Germinal center (tissue), 1 donor: ENCODE data around the gene PLA2G2D.

Source experiments
- DNase-seq: peaks from one replicate; pipeline ENCODE4 v3.0.0; 2012; ENCODE audit warnings: mixed read lengths, low spot score

PLA2G2D gene

DNA sequence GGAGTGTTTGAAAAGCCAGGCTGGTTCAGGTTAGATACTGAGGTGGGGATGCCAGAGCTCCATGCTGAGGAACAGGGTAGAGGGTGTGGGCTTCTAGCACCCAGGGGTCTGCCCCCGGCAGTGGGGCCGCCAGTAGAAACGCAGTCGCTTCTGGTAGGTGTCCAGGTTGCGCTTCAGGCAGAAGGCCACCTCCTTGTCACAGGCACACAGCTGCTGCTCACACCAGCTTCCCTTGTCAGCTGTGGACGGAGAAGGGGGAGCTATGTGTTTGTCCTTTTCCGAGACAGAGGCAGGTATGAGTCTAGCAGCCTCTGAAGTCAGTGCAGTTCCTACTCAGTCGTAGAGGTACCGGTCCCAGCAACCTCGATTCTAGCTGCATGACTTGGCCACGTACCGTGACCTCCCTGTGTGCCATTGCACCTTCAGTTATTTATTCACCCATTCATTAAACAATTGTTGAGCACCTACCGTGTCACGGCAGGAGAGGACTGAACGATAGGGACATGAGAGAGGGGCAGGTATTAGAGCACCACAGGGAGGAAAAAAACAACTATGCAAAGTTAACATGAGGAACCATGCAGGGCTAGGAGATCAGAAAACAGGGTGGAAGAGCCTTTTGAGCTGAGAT, 5.2 kb downstream of the PLA2G2D start:
- DNase-seq, result no peak

DNA sequence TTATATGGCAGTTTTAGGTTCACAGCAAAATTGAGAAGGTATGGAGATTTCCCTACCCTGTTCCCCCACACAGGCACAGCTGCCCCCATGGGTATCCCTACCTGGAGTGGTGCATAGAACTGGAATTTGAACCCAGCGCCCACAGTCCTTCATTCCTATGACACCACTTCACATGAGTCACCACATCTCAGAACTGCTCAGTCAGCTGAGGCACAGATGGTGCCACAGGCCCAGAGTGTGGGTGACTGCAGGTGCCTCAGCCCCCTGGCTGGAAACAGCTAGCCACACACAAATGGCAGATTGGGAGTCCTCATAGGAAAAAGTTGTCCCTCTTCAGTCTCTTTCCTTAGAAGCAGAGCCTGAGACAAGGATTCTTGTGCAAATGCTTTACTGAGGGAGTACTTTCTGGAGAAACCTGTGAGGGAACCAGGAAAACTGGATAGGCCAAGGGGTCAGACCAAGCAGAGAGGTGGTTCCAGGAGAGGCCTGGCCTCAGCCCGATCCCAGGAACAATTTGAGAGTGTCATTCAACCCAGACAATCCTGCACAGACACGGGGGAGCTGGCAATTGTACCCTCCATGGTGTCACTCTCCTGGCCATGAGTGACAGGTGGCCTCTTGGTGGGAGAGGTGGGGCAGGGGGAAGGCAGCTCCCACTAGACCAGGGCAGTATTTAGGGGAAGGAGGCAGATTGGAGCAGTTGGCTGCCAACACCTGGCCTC, 6.9 kb downstream of the PLA2G2D start:
- no peak for DNase-seq

DNA sequence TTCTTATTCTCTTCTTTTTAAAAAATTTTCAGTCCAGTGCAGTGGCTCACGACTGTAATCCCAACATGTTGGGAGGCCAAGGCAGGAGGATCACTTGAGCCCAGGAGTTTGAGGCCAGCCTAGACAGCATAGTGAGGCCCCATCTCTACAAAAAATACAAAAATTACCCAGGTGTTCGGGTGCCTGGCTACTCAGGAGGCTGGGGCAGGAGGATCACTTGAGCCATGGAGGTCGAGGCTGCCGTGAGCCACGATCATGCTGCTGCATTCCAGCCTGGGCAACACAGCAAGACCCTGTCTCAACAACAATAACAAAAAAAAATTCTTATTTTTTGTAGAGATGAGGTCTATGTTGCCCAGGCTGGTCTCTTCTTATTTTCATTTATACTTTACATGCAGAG, 7.9 kb downstream of the PLA2G2D start:
- DNase-seq, result no peak

DNA sequence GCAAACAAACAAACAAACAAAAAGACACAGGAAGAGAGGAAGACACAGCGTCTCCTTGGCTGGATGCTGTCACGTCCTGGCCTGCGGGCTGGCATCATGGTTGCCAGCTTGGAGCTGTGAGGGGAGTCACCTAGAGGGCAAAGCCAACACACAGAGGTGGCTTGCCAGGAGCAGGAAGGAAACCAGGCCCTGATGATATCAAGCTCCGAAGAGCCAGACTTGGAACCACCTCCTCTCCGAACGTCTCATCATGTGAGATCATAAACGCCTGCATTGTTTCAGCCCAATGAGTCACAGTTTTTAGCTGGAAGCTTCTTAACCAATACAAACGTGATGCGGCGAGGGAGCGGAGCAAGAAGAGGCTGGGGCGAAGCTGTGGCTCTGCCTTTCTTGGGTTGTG, 8.7 kb downstream of the PLA2G2D start:
- no peak for DNase-seq

DNA sequence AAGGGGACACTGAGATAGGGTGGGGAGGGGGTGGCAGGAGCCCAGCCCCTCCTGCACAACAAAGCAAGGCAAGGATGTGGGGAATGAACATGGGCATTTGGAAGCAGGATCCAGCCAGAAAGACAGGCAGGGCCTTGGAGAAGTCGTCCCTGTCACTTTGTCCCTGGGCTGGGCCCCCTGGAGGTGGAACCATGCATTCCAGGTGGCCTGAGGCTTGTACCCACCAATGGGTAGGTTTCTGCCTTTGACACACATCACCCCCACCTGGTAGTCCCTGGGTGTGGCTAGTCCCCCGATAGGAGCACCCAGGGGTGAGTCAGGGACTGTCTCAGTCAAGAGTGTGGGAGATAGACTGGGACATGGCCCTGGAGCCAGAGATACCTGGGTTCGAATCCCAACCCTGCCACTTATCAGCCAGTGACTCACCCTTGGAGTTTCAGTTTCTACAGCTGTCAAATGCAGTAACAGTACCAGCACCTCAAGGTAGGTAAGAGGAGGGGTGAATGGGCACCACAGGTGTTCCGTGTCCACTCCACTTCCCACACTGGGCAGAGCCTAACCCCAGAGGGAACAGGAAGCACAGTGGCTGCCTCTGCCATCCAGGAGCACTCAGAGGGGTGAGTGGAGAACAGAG, 10.0 kb downstream of the PLA2G2D start:
- DNase-seq, result no peak

DNA sequence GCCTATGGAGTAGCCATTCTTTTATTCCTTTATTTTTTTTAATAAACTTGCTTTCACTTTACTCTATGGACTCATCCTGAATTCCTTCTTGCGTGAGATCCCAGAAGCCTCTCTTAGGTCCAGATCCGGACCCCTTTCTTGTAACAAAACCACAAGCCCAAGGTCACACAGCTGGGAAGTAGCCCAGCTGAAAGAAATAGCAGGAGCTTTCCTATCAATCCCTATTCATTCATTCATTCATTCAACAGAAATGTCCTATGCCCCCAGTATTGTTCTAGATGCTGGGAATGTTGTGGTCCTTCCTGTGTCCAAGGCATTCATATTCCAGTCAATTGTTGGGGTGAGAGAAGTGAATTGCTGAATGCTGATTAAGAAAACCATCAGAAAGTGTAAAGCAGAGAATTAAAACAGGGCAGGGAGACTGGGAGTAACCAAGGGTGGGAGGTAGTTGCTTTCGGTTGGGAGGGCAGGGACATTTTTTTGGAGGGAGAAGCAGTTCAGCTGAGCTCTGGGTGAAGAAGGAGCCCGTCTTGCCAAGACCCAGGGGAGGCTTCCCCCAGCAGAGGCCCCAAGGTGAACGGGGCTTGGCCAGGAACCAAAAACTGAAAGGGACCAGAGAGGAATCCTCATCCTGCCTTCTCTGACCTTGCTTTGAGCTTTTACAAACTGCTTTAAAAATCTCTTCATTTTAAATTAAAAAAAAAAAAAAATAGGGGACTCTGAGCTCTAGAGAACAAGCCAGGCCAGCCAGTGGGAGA, 10.8 kb downstream of the PLA2G2D start:
- DNase-seq, result no peak

DNA sequence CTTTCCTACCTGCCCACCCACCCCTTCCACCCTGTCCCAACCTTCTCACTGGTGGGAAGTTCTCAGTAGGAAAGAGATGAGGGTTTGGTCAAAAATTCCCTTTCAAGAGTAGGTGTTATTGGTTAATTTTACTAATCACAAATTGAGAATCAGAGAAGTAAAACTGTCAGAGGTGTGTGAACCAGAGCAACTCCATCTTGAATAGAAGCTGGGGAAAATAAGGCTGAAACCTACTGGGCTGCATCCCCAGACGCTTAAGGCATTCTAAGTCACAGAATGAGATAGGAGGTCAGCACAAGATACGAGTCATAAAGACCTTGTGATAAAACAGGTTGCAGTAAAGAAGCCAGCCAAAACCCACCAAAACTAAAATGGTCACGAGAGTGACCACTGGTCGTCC, 11.5 kb downstream of the PLA2G2D start:
- DNase-seq, result no peak

DNA sequence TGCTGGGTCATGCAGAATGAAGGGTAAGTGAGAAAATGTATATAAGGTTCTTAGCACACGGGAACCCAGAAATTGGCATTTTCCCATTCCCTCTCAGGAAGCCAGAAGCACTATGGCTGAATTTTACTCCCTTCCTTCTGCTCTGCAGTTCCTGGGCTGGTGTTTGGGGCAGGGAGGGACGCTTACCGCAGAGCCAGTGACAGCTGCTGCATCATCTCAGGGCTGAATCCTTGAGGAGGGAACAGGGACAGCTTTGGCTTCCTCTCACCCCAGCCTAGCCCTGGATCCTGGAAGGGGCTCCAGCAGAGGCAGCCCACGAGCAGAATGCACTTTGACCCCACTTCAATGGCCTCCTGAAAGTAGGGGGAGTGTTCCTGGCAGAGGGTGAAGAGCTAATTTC, 12.0 kb downstream of the PLA2G2D start:
- no peak for DNase-seq

DNA sequence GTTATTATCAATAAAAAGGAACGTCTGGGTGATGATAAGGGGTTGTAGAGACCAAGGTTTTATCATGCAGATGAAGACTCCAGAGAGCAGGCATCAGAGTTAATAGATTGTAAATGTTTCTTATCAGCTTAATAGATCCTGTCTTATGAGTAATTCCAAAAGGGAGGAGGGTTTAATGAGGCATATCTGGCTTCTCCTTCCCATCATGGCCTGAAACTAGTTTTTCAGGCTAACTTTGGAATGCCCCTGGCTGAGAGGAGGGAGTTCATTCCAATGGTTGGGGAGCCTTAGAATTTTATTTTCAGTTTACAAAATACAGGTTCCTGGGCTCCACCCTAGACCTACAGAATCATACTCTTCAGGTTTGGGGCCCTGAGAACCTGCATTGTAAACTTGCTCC, 13.5 kb downstream of the PLA2G2D start:
- DNase-seq, result no peak

DNA sequence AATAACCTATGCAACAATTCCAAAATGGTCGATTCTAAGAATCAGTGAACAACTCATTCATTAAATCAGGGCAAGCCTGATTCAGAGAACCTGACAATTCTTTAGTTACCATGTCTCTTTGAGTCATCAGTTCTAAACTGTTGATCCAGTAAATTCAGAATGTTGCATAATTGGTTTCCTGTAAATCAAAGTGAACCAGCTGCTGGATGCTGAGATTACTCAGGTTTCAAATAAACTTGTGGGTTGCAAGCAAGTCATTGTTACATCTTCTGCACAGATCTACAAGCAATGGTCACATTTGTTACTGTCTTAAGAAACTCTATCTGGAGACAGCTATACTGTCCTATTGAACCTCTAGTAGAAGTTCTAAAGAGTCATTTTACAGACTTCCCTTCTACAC, 16.5 kb downstream of the PLA2G2D start:
- no peak for DNase-seq

DNA sequence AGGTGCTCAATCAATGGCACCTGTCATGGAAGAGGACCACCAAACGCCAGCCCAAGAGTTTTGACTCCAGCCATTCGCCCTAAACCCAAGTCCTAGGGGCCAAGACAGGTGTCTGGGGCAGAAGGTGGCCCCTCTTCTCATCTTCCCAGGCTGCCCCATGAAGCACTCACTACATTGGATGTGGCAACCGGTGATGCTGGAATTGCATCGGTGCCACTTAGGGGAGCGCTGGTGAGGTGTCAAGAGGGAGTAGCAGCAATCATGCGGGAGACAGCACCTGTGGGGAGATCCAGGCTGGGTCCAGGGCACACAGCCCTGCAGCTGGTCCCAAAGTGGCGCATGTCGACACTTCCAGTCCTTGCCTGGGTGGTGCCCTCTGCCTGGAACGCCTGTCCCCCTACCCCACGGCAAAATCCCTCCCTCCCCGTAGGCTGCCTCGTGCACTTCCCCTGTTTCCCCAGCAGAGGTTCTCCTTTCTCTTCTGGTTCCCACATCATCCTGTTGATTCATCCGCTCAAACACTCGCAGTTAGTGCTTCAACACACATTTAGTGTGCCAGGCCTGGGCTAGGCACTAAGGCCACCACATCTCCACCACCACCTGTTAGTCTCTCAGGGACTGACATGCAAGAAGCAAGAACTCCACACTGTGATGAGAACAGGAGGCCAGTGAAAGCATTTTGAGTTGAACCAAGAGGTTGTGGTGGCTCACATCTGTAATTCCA, 18.5 kb downstream of the PLA2G2D start:
- peak; percentile 56 for DNase-seq

DNA sequence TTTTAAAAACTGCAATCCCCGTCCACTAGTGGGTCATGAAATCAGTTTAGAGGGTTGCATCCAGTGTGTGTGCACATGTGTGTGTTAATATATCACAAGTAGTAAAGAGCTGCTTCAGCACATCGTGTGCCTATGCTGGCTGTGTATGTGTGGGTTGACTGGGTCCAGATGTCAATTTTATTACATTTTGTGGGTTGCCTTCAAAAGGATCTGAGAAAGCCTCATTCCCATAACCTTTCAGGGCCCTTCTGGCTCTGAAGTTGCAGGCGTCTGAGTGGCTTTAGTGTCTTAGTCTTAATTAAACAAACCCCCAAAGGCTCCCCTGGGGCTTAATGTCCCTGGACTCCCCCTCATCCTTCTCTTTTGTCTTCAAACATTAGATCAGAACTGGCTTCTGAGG, 19.8 kb downstream of the PLA2G2D start:
- DNase-seq, result no peak

DNA sequence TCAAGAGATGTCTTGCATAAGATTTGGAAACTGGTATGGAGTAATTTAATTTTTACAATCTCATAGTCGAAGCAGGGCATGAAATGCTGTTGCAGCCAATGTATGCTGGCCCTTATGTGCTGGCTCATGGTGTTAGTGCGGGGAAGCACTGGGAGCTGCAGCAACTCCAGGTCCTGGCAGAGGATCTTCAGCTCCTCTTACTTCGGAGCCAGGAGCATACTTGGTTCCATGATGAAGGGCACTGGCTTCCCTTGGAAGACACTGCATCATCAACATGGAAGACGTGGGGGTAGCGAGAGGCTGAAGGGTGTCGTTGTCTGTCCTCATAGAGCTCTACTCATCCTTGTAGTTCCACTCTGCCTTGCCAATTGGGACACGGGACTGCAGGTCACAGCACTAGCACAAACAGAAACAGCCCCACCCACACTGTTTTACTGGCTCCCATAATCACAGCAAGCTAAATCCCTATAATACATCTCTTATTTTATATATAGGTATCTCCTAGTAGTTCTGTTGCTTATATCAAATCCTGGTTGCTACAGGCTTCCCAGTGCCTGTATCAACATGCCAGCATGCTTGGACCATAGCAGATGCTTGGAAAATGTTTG, 22.4 kb downstream of the PLA2G2D start:
- no peak for DNase-seq

DNA sequence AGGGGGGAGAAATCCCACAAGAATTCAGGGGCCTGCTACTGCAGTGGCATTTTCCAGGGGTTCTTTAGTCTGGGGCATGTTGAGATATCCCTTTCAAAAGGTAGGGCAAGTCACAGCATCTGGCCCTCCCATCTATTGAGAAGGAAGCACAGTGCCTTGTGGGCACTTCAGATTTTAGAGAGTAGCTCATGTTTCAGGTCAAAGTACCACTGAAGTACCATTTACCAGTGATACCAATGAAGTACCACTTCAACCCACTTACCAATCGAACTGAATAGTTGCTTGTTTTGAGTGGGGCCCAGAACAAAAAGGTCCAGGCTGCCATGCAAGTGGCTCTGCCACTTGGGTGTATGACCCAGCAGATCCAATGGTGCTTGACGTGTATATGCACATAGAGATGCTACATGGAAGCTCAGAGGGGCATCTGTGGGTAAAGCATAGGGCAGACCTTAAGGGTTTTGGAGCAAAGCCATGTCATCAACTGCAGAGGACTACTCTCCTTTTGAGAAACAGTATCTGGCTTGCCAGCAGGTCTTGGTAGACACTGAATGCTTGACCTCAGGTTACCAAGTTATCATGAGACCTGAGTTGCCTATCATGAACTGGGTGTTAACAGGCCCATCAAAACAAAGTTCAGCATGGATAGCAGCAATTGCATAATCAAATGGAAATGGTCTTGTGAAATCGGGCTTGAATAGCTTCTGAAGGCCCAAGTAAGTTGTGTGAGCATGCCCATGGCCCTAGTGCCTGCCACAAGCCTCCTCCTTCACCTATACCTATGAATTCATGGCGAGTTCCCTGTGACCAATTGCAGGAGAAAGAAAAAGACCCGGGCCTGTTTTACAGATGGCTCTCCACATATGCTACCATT, 23.5 kb downstream of the PLA2G2D start:
- DNase-seq, result no peak

DNA sequence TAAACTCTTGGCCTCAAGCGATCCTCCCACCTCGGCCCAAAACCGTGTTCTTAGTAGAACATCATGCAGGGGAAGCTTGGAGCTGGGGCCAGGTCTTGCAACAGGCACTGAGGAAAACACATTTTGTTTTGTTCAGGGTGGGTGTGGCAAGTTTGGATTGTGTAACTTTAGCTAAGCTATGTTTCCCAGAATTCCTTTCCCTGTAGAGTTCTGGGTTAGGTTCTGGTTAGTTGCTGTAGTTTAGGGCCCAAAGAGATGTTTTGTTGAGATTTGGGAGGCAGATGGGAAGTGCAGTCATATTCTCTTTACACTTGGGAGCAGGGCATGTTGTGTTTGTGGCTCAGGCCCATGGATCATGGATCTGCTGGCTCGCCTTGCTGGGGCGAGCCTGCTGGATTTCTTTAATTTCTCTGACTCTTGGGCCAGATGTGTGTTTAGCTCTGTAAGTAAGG, 25.4 kb downstream of the PLA2G2D start:
- DNase-seq, result no peak

DNA sequence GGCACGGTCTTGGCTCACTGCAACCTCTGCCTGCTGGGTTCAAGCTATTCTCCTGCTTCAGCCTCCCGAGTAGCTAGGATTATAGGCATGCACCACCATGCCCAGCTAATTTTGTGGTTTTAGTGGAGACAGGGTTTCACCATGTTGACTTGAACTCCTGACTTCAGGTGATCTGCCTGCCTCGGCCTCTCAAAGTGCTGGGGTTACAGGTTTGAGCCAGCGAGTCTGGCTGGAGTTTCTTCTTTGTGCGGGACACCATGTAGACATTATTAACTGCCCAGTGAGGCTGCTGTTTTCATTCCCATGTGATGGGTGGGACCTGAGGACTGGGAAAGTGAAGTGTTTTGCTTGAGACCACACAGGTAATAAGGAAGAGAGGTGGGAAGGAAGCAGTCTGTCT, 26.0 kb downstream of the PLA2G2D start:
- DNase-seq, result no peak

DNA sequence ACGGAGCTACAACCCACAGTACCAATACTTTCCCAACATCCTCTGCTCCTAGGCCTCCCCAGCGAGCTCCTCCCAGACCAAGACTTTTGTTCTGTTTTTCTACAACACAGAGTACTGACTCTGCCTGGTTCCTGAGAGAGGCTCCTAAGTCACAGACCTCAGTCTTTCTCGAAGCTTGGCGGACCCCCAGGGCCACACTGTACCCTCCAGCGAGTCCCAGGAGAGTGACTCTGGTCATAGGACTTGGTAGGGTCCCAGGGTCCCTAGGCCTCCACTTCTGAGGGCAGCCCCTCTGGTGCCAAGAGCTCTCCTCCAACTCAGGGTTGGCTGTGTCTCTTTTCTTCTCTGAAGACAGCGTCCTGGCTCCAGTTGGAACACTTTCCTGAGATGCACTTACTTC, 28.7 kb downstream of the PLA2G2D start:
- no peak for DNase-seq

DNA sequence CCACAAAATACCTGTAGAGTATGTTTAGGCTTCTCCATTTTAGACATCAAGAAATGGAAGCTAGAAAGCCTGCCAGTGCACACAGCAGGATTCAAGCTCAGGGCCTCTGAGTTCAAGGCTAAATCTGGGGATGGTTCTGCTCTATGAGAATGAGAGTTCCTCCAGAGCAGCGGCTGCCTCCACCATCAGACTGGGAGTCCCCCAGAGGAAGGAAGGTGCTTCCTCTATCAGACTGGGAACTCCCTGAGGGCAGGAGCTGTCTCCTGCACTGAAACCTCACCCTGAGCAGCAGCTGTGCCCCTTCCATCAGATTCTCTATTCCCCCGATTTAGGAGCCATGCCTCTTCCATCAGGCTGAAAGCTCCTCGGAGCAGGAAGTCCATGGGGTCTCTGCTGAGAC, 29.2 kb downstream of the PLA2G2D start:
- DNase-seq, result no peak

DNA sequence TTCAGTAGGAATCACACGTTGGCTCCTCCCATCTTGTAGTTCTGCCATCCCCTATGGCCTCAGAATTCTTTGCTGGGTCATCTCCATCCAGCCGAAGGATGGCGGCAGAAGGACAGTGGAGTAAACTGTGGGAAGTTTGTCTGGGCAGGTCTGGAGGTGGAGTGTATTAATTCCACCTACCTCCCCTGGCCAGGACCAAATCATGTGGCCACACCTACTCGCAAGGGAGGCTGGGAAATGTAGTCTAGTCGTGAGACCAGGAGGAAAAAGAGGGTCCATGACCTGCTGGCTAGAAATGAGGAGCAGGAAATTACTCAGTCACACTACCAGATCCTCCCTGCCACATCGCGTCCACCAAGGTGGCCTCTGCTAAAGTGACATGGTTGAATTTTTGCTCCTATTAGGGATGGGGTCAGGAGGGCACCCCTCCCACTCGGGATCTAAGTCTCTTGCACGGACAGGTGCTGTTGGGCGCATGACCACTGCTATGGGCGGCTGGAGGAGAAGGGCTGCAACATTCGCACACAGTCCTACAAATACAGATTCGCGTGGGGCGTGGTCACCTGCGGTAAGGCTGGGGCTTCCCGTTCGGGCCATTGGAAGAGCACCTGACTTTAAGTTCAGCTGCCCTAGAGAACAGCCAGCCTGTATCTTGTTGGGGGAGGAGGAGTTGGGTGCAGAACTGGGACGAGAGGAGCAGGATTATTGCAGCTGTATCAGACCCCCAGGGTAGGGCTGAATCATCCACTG, 29.8 kb downstream of the PLA2G2D start:
- no peak for DNase-seq

DNA sequence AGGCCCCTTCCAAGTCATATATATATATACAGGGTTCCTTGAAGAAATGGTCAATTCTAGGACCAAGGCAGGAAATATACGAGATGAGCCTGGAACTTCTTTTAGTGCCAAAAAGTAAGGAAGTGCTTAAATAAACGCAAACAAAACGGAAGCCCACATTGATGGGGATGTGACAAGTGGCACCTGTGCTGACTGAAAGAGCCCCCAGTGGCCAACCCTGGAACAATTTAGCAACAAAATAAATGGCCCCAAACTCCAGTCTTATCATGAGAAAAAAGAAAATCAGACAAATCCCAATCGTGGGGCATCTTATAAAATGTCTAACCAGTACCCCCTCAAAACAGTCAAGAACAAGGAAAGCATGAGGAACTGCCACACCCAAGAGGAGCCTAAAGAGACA, 31.7 kb downstream of the PLA2G2D start:
- peak; percentile 56 for DNase-seq
